NCI-H2081 treated with DMSO at 0.1 percent for 48 hours (cell line): ENCODE results near the gene DSP.

Source experiments
- DNase-seq: peaks from one replicate; lab custom pipeline; 2025; lab: John Stamatoyannopoulos, UW

The DSP gene

GRCh38 chr6:7535498-7535897 lies 6.0 kb upstream of the DSP start:
- no peak for DNase-seq

GRCh38 chr6:7537565-7538174 lies 3.8 kb upstream of the DSP start:
- no peak for DNase-seq

- no peak for DNase-seq
Observed at GRCh38 chr6:7538484-7538883, 3.0 kb upstream of the DSP start.

GRCh38 chr6:7540595-7540994 lies 876 bp upstream of the DSP start:
- no peak for DNase-seq

GRCh38 chr6:7542065-7542873 lies 798 bp downstream of the DSP start:
- no peak for DNase-seq

GRCh38 chr6:7542874-7543624 lies 1.6 kb downstream of the DSP start:
- DNase-seq: no peak

GRCh38 chr6:7543789-7544424 lies 2.4 kb downstream of the DSP start:
- no peak for DNase-seq

GRCh38 chr6:7544597-7544996 lies 3.1 kb downstream of the DSP start:
- DNase-seq: no peak

GRCh38 chr6:7545316-7546019 lies 4.0 kb downstream of the DSP start:
- no peak for DNase-seq

GRCh38 chr6:7546020-7546369 lies 4.5 kb downstream of the DSP start:
- DNase-seq: no peak

GRCh38 chr6:7546383-7546782 lies 4.9 kb downstream of the DSP start:
- no peak for DNase-seq

GRCh38 chr6:7546896-7547295 lies 5.4 kb downstream of the DSP start:
- no peak for DNase-seq

GRCh38 chr6:7547315-7547714 lies 5.8 kb downstream of the DSP start:
- DNase-seq: no peak

- DNase-seq: no peak
Observed at GRCh38 chr6:7550433-7550801, 8.9 kb downstream of the DSP start.

- DNase-seq: no peak
Observed at GRCh38 chr6:7554533-7555275, 13.2 kb downstream of the DSP start.

GRCh38 chr6:7555671-7556070 lies 14.2 kb downstream of the DSP start:
- DNase-seq: no peak

- no peak for DNase-seq
Observed at GRCh38 chr6:7556394-7557106, 15.1 kb downstream of the DSP start.

GRCh38 chr6:7557652-7558051 lies 16.2 kb downstream of the DSP start:
- no peak for DNase-seq

GRCh38 chr6:7558781-7559180 lies 17.3 kb downstream of the DSP start:
- DNase-seq: no peak

- DNase-seq: no peak
Observed at GRCh38 chr6:7559196-7559595, 17.7 kb downstream of the DSP start.
